ENCODE results near the gene AP1G2. TPM values are rescaled to one million over a fixed set of nuclear protein-coding genes. Genes with fewer than 3 reads are reported as not detected.

The AP1G2 gene
- total and polyA plus RNA-seq, 2 donors (not counting 1 experiment from before 2014, with no cell fraction given): 648 to 1,185 TPM

DNA sequence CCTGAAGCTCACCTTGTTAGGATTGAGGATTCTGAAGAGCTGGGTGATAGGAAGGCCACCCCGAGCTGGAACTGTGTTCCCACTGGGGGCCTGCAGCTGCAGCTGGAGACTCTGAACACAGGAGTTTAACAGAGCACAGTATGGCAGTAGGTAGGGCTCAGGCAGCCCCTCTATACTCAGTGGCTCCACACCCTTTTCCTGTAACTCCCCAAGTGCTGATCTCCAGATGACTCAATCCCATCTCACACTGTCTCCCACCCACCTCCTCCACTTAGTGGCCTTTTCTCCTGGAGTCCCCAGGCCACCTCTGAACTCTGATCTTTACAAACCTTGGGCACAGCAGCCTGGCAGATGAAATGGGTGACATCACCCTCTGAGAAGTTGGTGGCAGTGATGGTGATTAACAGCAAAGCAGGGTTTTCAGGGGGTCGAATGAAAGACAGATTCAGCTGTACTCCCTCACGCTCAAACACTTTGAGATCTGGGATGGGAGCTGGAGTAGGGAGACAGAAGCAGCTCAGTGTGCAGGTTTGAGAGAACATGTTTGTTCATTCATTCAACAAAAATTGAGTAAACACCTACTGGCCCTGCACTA is 7.6 kb downstream of the AP1G2 start:
- peaks cover 49% of the 10 kb centered on the region for H3K4me1 Mint-ChIP-seq
- H3K79me2 ChIP-seq (ENCODE audit: control insufficient read depth, insufficient read depth, low read length): peaks cover 14% of the 10 kb centered on the region
- no peak for ATAC-seq (ENCODE audit: low read depth)
- peaks cover 0 to 69% of the 10 kb centered on the region in 2 experiments for H3K36me3 ChIP-seq (replicated peaks in 1 of 2; ENCODE audit: control extremely low read depth in 1 of 2, control insufficient read depth in 1 of 2, extremely low read depth in 1 of 2, insufficient read depth in 2 of 2, low read length in 1 of 2)
- POLR2A ChIA-PET: interaction anchor here (1.1 to 1.2 kb wide), 2 partner anchors 78 to 711 kb away, joined by 3 to 12 read pairs; no protein-coding TSS in a partner anchor
- DNase-seq: peak; percentile 7
- H3K27me3 Mint-ChIP-seq: no peaks in the 10 kb centered on the region
- H3K27me3 ChIP-seq (replicated peaks in 1 of 4; ENCODE audit: control extremely low read depth in 1 of 4, control insufficient read depth in 3 of 4, insufficient read depth in 4 of 4, low read length in 3 of 4): no peaks in the 10 kb centered on the region
- H3K4me3 Mint-ChIP-seq: no peak overlapping the region
- CTCF ChIA-PET: interaction anchor here (0.6 to 12.4 kb wide), 19 partner anchors 8 to 587 kb away, joined by 3 to 335 read pairs (median 5); partner anchors contain the start of genes AP1G2, NGDN, PABPN1 and RNF31
- no peak overlapping the region for H2AFZ ChIP-seq (ENCODE audit: insufficient read depth, low read depth, low read length, poor library complexity, severe bottlenecking)
- H4K20me1 ChIP-seq (ENCODE audit: control insufficient read depth, insufficient read depth, low read length, poor library complexity, severe bottlenecking): peaks cover 17% of the 10 kb centered on the region
- TF ChIP-seq EZH2 (IDR thresholded peaks at IDR 0.05; ENCODE audit: borderline replicate concordance, insufficient read depth, low read depth, low read length, poor library complexity, severe bottlenecking): no peak
- TF ChIP-seq, protein P1, sequence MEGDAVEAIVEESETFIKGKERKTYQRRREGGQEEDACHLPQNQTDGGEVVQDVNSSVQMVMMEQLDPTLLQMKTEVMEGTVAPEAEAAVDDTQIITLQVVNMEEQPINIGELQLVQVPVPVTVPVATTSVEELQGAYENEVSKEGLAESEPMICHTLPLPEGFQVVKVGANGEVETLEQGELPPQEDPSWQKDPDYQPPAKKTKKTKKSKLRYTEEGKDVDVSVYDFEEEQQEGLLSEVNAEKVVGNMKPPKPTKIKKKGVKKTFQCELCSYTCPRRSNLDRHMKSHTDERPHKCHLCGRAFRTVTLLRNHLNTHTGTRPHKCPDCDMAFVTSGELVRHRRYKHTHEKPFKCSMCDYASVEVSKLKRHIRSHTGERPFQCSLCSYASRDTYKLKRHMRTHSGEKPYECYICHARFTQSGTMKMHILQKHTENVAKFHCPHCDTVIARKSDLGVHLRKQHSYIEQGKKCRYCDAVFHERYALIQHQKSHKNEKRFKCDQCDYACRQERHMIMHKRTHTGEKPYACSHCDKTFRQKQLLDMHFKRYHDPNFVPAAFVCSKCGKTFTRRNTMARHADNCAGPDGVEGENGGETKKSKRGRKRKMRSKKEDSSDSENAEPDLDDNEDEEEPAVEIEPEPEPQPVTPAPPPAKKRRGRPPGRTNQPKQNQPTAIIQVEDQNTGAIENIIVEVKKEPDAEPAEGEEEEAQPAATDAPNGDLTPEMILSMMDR (IDR thresholded peaks at IDR 0.05): no peak
- H3K9ac ChIP-seq (ENCODE audit: low read length): no peak overlapping the region
- intact Hi-C loops (cut with micrococcal nuclease): loop anchor here (1.0 to 10.0 kb wide), 7 partner anchors 21 to 655 kb away; partner anchors contain the start of genes ACIN1, C14orf119, CHMP4A and DCAF11
- 100% methylated on average over 2 of the region's 3 CpGs for WGBS (ENCODE audit: insufficient coverage)
- no peak overlapping the region for H3K4me3 ChIP-seq (ENCODE audit: control extremely low read depth in 1 of 5, extremely low read depth in 1 of 5, insufficient read depth in 1 of 5, low read depth in 2 of 5, low read length in 4 of 5)
- no peaks in the 10 kb centered on the region for H3K9me3 Mint-ChIP-seq (ENCODE audit: insufficient read depth)
- H3K4me2 ChIP-seq (replicated peaks; ENCODE audit: low read depth, low read length, poor library complexity, severe bottlenecking): no peak overlapping the region
- H3K27ac ChIP-seq (ENCODE audit: low read length in 2 of 2): peak overlapping the region in 1 of 2 donors; percentile 13
- no peak overlapping the region for H3K27ac Mint-ChIP-seq
- no peaks in the 10 kb centered on the region for H3K9me3 ChIP-seq (ENCODE audit: control extremely low read depth in 1 of 3, control insufficient read depth in 2 of 3, insufficient read depth in 1 of 3, low read length in 2 of 3)
- peaks cover 15 to 29% of the 10 kb centered on the region in 2 donors for H3K4me1 ChIP-seq (ENCODE audit: control insufficient read depth in 2 of 2, insufficient read depth in 2 of 2, low read length in 2 of 2)
